Naive thymus-derived CD4-positive, alpha-beta T cell (primary cell): Measurements from ENCODE around the gene IFNA16. TPM values are rescaled to one million over a fixed set of nuclear protein-coding genes. Genes with fewer than 3 reads are reported as not detected.
"Not testable (repeated sequence)": the region's sequence is repeated elsewhere in the genome, so short reads cannot be mapped to it uniquely, and the experiment has no call there.

Experiments used
- ATAC-seq: fragments of 150-1000 bp; cut with Tn5 transposase; 2 replicates; pipeline ENCODE4 v1.10.0; 2021; ENCODE audit warnings: mild to moderate bottlenecking, moderate library complexity
- CTCF ChIA-PET: fragments of 350-600 bp; sonication (Branson Sonifier 250); formaldehyde crosslinking; loops from one replicate; lab custom pipeline; 2021; ENCODE audit warnings: antibody characterized with exemption; lab: Charles Lee
- POLR2A ChIA-PET: fragments of 350-600 bp; sonication (Branson Sonifier 250); formaldehyde crosslinking; loops from one replicate; lab custom pipeline; 2021; ENCODE audit warnings: antibody characterized with exemption, inconsistent platforms; lab: Charles Lee
- DNase-seq, 9 donors: peaks; one replicate each; pipeline versions ENCODE4 v3.0.0 to v3.0.0-alpha.2; 2020 to 2022; ENCODE audit warnings: mixed read lengths in 1 of 9
- H3K27ac ChIP-seq: one replicate; pipeline ENCODE4 v1.7.0; 2013; ENCODE audit warnings: mild to moderate bottlenecking, low read depth, low read length, moderate library complexity
- H3K27me3 ChIP-seq, 2 donors: one replicate each; pipeline ENCODE4 v1.7.0; 2013; ENCODE audit warnings: low read length in 2 of 2, mild to moderate bottlenecking in 2 of 2, moderate library complexity in 2 of 2; ENCODE audit not compliant: control insufficient read depth in 2 of 2, insufficient read depth in 2 of 2
- H3K36me3 ChIP-seq, 3 experiments: 1 replicate in 2 of 3; 2 replicates in 1 of 3; pipeline ENCODE4 v1.7.0; 2013; ENCODE audit warnings: low read length in 3 of 3, mild to moderate bottlenecking in 3 of 3, moderate library complexity in 1 of 3; ENCODE audit not compliant: insufficient read depth in 3 of 3, control insufficient read depth in 2 of 3
- H3K4me1 ChIP-seq, 2 donors: one replicate each; pipeline ENCODE4 v1.7.0; 2013; ENCODE audit warnings: low read length in 2 of 2, mild to moderate bottlenecking in 2 of 2, moderate library complexity in 1 of 2; ENCODE audit not compliant: control insufficient read depth in 2 of 2, insufficient read depth in 2 of 2
- H3K4me3 ChIP-seq: 2 replicates; pipeline ENCODE4 v1.7.0; 2013; ENCODE audit warnings: mild to moderate bottlenecking, low read length
- H3K9me3 ChIP-seq, 3 experiments: 1 replicate in 2 of 3; 2 replicates in 1 of 3; pipeline ENCODE4 v1.7.0; 2013; ENCODE audit warnings: low read length in 3 of 3; ENCODE audit not compliant: control insufficient read depth in 2 of 3
- H3K27ac Mint-ChIP-seq, 9 donors: one replicate each; pipeline ENCODE4 v1.8.0; 2020 to 2022; ENCODE audit warnings: mixed read lengths in 9 of 9, mild to moderate bottlenecking in 8 of 9, moderate library complexity in 5 of 9, inconsistent platforms in 2 of 9
- H3K27me3 Mint-ChIP-seq, 5 donors: one replicate each; pipeline ENCODE4 v1.8.0; 2021 to 2022; ENCODE audit warnings: mixed read lengths in 5 of 5, mild to moderate bottlenecking in 1 of 5
- H3K36me3 Mint-ChIP-seq, 5 donors: one replicate each; pipeline ENCODE4 v1.8.0; 2020 to 2022; ENCODE audit warnings: mixed read lengths in 5 of 5, mild to moderate bottlenecking in 3 of 5, inconsistent platforms in 1 of 5
- H3K4me1 Mint-ChIP-seq, 7 donors: one replicate each; pipeline ENCODE4 v1.8.0; 2020 to 2022; ENCODE audit warnings: mixed read lengths in 7 of 7, mild to moderate bottlenecking in 3 of 7, inconsistent platforms in 1 of 7
- H3K4me3 Mint-ChIP-seq, 10 donors: one replicate each; pipeline ENCODE4 v1.8.0; 2020 to 2022; ENCODE audit warnings: mild to moderate bottlenecking in 10 of 10, mixed read lengths in 10 of 10, moderate library complexity in 6 of 10, inconsistent platforms in 2 of 10
- H3K9me3 Mint-ChIP-seq, 11 donors: one replicate each; pipeline ENCODE4 v1.8.0; 2020 to 2022; ENCODE audit warnings: mixed read lengths in 11 of 11, mild to moderate bottlenecking in 4 of 11, inconsistent platforms in 1 of 11, moderate library complexity in 1 of 11
- intact Hi-C, 2 donors: fragments of 100-400 bp; cut with micrococcal nuclease; formaldehyde crosslinking; loops; one replicate each; pipeline ENCODE4 v1.15.1; 2023
- polyA plus RNA-seq, 2 donors: library from polyadenylated mRNA; unstranded; fragments of 300-500 nt; fragmentation: Illumina TruSeq; gene quantifications; one replicate each; pipeline ENCODE4 v1.2.3, GENCODE V29; 2021
- total RNA-seq, 6 experiments: library from RNA in 5 of 6; stranded (reverse) in 5 of 6; gene quantifications; 1 replicate in 5 of 6; 2 replicates in 1 of 6; pipeline ENCODE4 v1.2.3 and lab custom pipeline; 2021 to 2026

The IFNA16 gene
- total and polyA plus RNA-seq, 7 experiments from 2014 or later, result not detected

- Histone ChIP-seq H3K36me3 (no peaks in the 10 kb centered on the region), H3K27ac (no peak overlapping the region), H3K27me3 (no peaks in the 10 kb centered on the region), H3K4me3 (no peak overlapping the region), H3K4me1 (no peaks in the 10 kb centered on the region), H3K9me3 (no peaks in the 10 kb centered on the region)
- H3K27ac Mint-ChIP-seq, result no peak overlapping the region
- POLR2A ChIA-PET, result no interaction called here
- no peaks in the 10 kb centered on the region for H3K4me1 Mint-ChIP-seq
- no peak for ATAC-seq
- no peaks in the 10 kb centered on the region for H3K9me3 Mint-ChIP-seq
- no peaks in the 10 kb centered on the region for H3K36me3 Mint-ChIP-seq
- H3K27me3 Mint-ChIP-seq, result peaks cover 0 to 46% (median 0%) of the 10 kb centered on the region in 5 donors
- H3K4me3 Mint-ChIP-seq, result no peak overlapping the region
- intact Hi-C loops, result no loop called here
- DNase-seq, result no peak
- CTCF ChIA-PET, result no interaction called here
Measured at GRCh38 chr9:21174671-21175070, 42.4 kb downstream of the IFNA16 start.

- Mint-ChIP-seq H3K9me3 (no peaks in the 10 kb centered on the region), H3K4me3 (no peak overlapping the region), H3K27ac (no peak overlapping the region), H3K36me3 (peaks cover 0 to 4% (median 0%) of the 10 kb centered on the region in 5 donors), H3K27me3 (peaks cover 0 to 58% (median 0%) of the 10 kb centered on the region in 5 donors), H3K4me1 (no peaks in the 10 kb centered on the region)
- CTCF ChIA-PET, result no interaction called here
- Histone ChIP-seq H3K36me3 (no peaks in the 10 kb centered on the region), H3K27ac (no peak overlapping the region), H3K4me3 (no peak overlapping the region), H3K9me3 (no peaks in the 10 kb centered on the region), H3K4me1 (no peaks in the 10 kb centered on the region), H3K27me3 (no peaks in the 10 kb centered on the region)
- DNase-seq, result no peak
- POLR2A ChIA-PET, result no interaction called here
- ATAC-seq, result no peak
- intact Hi-C loops, result no loop called here
Measured at GRCh38 chr9:21172156-21172555, 45.0 kb downstream of the IFNA16 start.

- DNase-seq (no peak), ATAC-seq (no peak)
- Histone ChIP-seq H3K4me1 (no peaks in the 10 kb centered on the region), H3K27ac (no peak overlapping the region), H3K9me3 (no peaks in the 10 kb centered on the region), H3K36me3 (no peaks in the 10 kb centered on the region), H3K27me3 (no peaks in the 10 kb centered on the region), H3K4me3 (no peak overlapping the region)
- Mint-ChIP-seq H3K4me1 (no peaks in the 10 kb centered on the region), H3K27ac (no peak overlapping the region), H3K4me3 (no peak overlapping the region), H3K9me3 (no peaks in the 10 kb centered on the region), H3K27me3 (peaks cover 0 to 58% (median 0%) of the 10 kb centered on the region in 5 donors), H3K36me3 (peaks cover 0 to 4% (median 0%) of the 10 kb centered on the region in 5 donors)
- intact Hi-C loops, result no loop called here
- CTCF ChIA-PET, result no interaction called here
- POLR2A ChIA-PET, result no interaction called here
Measured at GRCh38 chr9:21171351-21171750, 45.8 kb downstream of the IFNA16 start.

GRCh38 chr9:21166560-21166959, 50.6 kb downstream of the IFNA16 start, which contains the start of gene IFNA21:
IFNA21 (minus strand) TSS chr9:21166660; CDS start chr9:21166612, 48 bp downstream.
- H3K9me3 Mint-ChIP-seq, intact Hi-C loops, H3K4me1 ChIP-seq, CTCF ChIA-PET, H3K27me3 ChIP-seq, H3K36me3 Mint-ChIP-seq, DNase-seq, H3K36me3 ChIP-seq, H3K4me3 Mint-ChIP-seq, H3K9me3 ChIP-seq, ATAC-seq, H3K27ac Mint-ChIP-seq, H3K27ac ChIP-seq, POLR2A ChIA-PET, H3K4me3 ChIP-seq: not testable (repeated sequence)
- Mint-ChIP-seq H3K27me3 (peaks cover 0 to 47% (median 0%) of the 10 kb centered on the region in 5 donors), H3K4me1 (peaks cover 4 to 19% (median 12%) of the 10 kb centered on the region in 7 donors)

Other genes with a start within 250 kb of the IFNA16 start
- 10 to 100 TPM in 4 of 5 experiments, 1 to 10 TPM in 1; 9.3 to 15.2 (median 13.6) TPM for gene HACD4, start 185.7 kb downstream of the IFNA16 start, total RNA-seq
- 1 to 10 TPM; 7.6 to 7.9 TPM for gene HACD4, start 185.7 kb downstream of the IFNA16 start, polyA plus RNA-seq
- gene IFNB1, start 139.4 kb downstream of the IFNA16 start, total RNA-seq, result not detected
- not detected for gene IFNB1, start 139.4 kb downstream of the IFNA16 start, polyA plus RNA-seq
- gene IFNW1, start 75.5 kb downstream of the IFNA16 start, total RNA-seq, result not detected
- gene IFNW1, start 75.5 kb downstream of the IFNA16 start, polyA plus RNA-seq, result not detected
- gene IFNA21, start 50.7 kb downstream of the IFNA16 start, total RNA-seq, result not detected
- gene IFNA21, start 50.7 kb downstream of the IFNA16 start, polyA plus RNA-seq, result not detected
- not detected for gene IFNA4, start 29.7 kb downstream of the IFNA16 start, total RNA-seq
- gene IFNA4, start 29.7 kb downstream of the IFNA16 start, polyA plus RNA-seq, result not detected
- not detected for gene IFNA7, start 15.1 kb downstream of the IFNA16 start, total RNA-seq
- gene IFNA7, start 15.1 kb downstream of the IFNA16 start, polyA plus RNA-seq, result not detected
- not detected for gene IFNA10, start 10.2 kb downstream of the IFNA16 start, total RNA-seq
- not detected for gene IFNA10, start 10.2 kb downstream of the IFNA16 start, polyA plus RNA-seq
- not detected for gene IFNA17, start 10.9 kb upstream of the IFNA16 start, total RNA-seq
- not detected for gene IFNA17, start 10.9 kb upstream of the IFNA16 start, polyA plus RNA-seq
- gene IFNA14, start 22.7 kb upstream of the IFNA16 start, total RNA-seq, result not detected
- gene IFNA14, start 22.7 kb upstream of the IFNA16 start, polyA plus RNA-seq, result not detected
- gene IFNA5, start 88.0 kb upstream of the IFNA16 start, total RNA-seq, result not detected
- not detected for gene IFNA5, start 88.0 kb upstream of the IFNA16 start, polyA plus RNA-seq
- gene KLHL9, start 118.1 kb upstream of the IFNA16 start, total RNA-seq, result 10 to 100 TPM; 11.8 to 37.7 (median 19.1) TPM
- gene KLHL9, start 118.1 kb upstream of the IFNA16 start, polyA plus RNA-seq, result 10 to 100 TPM; 21.1 to 23.0 TPM
- gene IFNA6, start 133.6 kb upstream of the IFNA16 start, total RNA-seq, result not detected
- gene IFNA6, start 133.6 kb upstream of the IFNA16 start, polyA plus RNA-seq, result not detected
- not detected for gene IFNA13, start 150.7 kb upstream of the IFNA16 start, total RNA-seq
- not detected for gene IFNA13, start 150.7 kb upstream of the IFNA16 start, polyA plus RNA-seq
- gene IFNA2, start 168.1 kb upstream of the IFNA16 start, total RNA-seq, result not detected
- gene IFNA2, start 168.1 kb upstream of the IFNA16 start, polyA plus RNA-seq, result not detected
- not detected for gene IFNA8, start 191.8 kb upstream of the IFNA16 start, total RNA-seq
- gene IFNA8, start 191.8 kb upstream of the IFNA16 start, polyA plus RNA-seq, result not detected
- gene IFNA1, start 223.1 kb upstream of the IFNA16 start, total RNA-seq, result not detected
- not detected for gene IFNA1, start 223.1 kb upstream of the IFNA16 start, polyA plus RNA-seq